Left forelimb (tissue), 1 donor: ENCODE results near the gene SCN7A.
"Not testable (repeated sequence)": the region's sequence is repeated elsewhere in the genome, so short reads cannot be mapped to it uniquely, and the experiment has no call there.

Experiments used
- DNase-seq: peaks from one replicate; pipeline ENCODE4 v3.0.0-alpha.2; 2018; ENCODE audit warnings: low spot score

SCN7A gene

GRCh38 chr2:166454006-166454595, 39.9 kb downstream of the SCN7A start:
- DNase-seq, result no peak

DNA sequence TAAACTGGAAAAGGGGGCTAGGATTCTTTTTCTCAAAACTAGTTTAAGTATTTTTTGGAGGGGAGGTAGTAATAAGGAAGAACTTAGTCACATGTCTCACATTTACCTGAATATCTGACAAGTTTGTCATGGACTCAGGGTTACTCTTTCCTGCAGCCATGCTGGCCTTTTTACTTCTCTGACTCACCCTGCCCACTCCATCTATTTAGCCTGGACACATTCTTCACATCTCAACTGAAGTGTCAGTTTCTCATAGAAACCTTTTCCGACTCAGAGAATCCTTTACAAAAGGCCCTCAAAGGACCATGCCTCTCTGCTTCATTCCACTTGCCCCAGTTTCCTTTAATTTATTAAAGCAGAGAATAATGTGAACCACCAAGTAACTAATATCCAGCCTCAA, 42.6 kb downstream of the SCN7A start:
- DNase-seq, result no peak

- DNase-seq, result no peak
Observed at GRCh38 chr2:166449439-166449838, 44.6 kb downstream of the SCN7A start.

GRCh38 chr2:166448106-166448505, 45.9 kb downstream of the SCN7A start:
- no peak for DNase-seq

- DNase-seq, result no peak
Observed at GRCh38 chr2:166444306-166444705, 49.7 kb downstream of the SCN7A start.

- DNase-seq, result no peak
Observed at GRCh38 chr2:166440313-166440712, 53.7 kb downstream of the SCN7A start.

GRCh38 chr2:166439078-166439477, 55.0 kb downstream of the SCN7A start:
- DNase-seq, result no peak

DNA sequence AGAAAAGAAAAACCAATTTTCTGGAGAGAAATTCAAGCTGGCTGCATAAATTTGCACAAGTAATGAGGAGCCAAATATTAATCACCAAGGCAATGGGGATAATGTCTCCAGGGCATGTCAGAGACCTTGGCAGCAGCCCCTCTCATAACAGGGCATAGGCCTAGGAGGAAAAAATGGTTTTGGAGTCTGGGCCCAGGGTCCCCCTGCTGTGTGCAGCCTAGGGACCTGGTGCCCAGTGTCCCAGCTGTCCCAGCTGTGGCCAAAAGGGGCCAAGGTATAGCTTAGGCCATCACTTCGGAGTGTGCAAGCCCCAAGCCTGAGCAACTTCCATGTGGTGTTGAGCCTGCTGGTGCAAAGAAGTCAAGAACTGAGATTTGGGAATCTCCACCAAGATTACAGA, 57.1 kb downstream of the SCN7A start:
- DNase-seq, result no peak

GRCh38 chr2:166436189-166436588, 57.9 kb downstream of the SCN7A start:
- no peak for DNase-seq

DNA sequence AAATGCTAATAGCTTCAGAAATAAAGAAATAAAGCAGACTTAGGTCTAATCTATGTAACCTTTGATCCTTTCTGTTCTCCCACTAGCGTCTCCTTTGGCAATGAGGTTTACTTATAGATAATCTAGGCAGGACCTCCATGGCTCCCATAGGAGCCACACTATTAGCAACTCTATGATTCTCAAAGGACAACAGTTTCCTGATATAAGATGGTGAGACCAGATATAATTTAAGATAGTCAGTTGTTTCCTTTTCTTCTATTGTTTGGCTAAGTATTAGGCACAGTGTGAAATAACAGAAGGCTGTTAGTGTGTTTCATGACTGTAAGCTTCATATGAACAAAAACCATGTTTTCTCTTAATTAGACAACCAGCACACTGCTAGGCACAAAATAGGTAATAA, 59.6 kb downstream of the SCN7A start:
- DNase-seq, result no peak

DNA sequence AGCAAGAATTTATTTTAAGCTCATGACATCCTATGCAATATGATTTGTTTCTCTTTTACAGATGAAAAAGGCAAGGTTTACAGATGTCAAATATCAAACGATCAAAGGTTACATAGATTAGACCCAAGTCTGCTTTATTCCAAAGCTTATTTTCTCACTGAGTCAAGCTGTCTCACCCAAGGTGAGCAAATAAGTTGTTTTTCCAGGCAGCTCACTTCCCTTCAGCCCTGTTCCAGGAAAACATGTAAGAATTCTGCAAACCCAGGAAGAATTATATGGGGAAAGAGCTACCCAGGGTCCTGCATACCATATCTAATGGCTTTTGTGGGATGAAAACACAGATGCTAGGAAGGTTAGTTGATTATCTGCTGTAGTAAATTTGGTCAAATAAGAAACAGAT, 60.6 kb downstream of the SCN7A start:
- no peak for DNase-seq

- DNase-seq, result no peak
Observed at GRCh38 chr2:166432331-166432730, 61.7 kb downstream of the SCN7A start.

DNA sequence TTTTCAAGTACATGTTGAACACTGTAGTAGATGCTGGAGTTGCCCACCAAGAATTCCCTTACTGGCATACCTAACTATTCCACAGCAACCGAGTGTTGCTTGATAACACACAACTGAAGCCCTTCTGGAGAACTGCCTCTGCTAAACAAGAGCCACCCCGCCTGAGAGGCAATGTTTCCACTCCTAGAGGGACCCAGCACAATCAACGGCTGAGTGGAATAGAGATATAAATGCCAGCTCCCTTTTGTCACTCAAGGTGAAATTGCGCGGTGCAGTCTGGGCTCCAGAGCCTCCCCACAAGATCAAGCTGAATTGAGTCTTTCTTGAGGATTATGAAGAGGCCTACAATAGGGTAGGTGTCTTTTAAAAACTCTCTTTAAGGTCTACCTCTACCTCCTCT, 69.2 kb downstream of the SCN7A start:
- DNase-seq, result no peak

DNA sequence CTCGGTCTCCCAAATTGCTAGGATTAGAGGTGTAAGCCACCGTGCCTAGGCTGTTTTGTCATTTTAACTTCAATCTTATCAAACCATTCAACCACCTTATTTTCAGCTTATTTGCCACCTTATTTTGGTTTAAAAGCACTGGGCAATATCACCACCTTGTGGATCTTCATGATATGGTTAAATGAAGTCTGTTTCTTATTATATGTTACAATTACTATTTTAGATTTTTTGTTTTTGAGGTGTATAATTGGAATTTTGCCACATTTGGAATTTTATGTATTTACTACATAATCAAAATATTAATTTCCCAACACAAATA, 74.5 kb downstream of the SCN7A start:
- DNase-seq, result no peak

GRCh38 chr2:166418853-166419615, 75.0 kb downstream of the SCN7A start:
- no peak for DNase-seq

DNA sequence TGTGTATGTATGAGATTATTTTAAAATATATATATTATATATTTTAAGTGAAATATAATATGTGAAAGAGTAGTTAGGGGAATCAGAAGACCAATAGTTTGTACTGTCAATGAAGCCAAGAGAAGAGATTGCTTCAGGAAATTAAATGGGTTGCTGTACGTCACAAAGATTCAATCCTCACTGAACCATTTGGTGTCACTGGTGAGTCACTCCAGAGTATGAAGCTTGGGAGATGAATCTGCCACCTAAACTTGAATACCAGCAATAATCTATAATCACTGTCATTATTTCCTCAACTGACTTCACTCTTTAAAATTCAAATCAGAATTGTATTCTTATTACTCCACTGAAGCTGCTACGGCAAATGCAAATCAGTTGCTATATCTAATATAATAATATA, 76.4 kb downstream of the SCN7A start:
- DNase-seq, result no peak

- DNase-seq, result no peak
Observed at GRCh38 chr2:166413255-166413654, 80.8 kb downstream of the SCN7A start.

GRCh38 chr2:166411473-166412230, 82.4 kb downstream of the SCN7A start:
- no peak for DNase-seq

GRCh38 chr2:166410828-166411472, 83.1 kb downstream of the SCN7A start:
- DNase-seq, result no peak

GRCh38 chr2:166407746-166408145, 86.3 kb downstream of the SCN7A start:
- not testable (repeated sequence) for DNase-seq

- DNase-seq, result no peak
Observed at GRCh38 chr2:166406374-166406773, 87.7 kb downstream of the SCN7A start.

GRCh38 chr2:166405569-166405926, 88.5 kb downstream of the SCN7A start:
- no peak for DNase-seq
